AG10803 (cell line): ENCODE measurements around the gene NEMP2.

Experiments
- DNase-seq: peaks from one replicate; pipeline ENCODE4 v3.0.0; 2010; ENCODE audit warnings: low read depth
- H3K4me3 ChIP-seq: 2 replicates; pipeline ENCODE4 v1.5.1; 2011; ENCODE audit warnings: mild to moderate bottlenecking, low read length, control low read depth
- TF ChIP-seq, protein P1 (sequence below): conservative IDR thresholded peaks from 2 replicates; pipeline ENCODE4 v1.5.1; 2011; ENCODE audit warnings: mild to moderate bottlenecking, low read length, control low read depth, inconsistent platforms

Gene NEMP2

DNA sequence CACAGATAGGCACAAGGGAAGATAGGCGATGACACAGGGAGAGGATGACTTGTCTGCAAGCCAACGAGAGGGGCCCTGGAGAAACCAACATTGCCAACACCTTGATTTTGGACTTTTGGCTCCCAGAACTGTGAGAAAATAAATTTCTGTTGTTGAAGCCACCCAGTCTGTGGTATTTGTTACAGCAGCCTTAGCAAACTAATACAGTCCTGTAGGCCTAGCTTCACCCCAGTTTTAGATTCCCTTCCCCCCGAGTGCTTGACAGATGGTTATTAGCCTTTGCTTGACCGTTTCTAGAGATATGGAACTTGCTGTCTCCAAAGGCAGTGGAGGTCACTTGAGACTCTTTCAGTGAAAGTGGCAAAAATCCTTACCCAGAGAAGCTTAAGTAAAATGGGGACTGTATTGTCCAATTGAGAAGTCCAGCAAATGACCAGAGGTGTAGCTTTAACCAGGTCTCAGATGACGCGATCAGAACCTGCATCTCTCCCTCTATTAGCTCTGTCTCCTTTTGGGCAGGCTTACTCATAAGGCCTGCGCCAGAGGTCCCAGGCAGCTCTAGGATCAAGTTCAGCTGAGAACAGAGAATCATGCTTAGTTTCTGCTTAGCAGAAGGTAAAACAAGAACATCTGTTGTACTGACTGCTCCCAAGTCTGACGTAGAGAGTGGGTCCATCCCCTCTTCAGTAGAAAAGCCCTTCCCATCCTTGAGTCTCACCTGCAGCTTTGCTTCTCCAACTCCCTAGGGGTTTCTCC, 76.0 kb downstream of the NEMP2 start:
- no peak overlapping the region for H3K4me3 ChIP-seq
- DNase-seq, result no peak
- TF ChIP-seq, protein P1, sequence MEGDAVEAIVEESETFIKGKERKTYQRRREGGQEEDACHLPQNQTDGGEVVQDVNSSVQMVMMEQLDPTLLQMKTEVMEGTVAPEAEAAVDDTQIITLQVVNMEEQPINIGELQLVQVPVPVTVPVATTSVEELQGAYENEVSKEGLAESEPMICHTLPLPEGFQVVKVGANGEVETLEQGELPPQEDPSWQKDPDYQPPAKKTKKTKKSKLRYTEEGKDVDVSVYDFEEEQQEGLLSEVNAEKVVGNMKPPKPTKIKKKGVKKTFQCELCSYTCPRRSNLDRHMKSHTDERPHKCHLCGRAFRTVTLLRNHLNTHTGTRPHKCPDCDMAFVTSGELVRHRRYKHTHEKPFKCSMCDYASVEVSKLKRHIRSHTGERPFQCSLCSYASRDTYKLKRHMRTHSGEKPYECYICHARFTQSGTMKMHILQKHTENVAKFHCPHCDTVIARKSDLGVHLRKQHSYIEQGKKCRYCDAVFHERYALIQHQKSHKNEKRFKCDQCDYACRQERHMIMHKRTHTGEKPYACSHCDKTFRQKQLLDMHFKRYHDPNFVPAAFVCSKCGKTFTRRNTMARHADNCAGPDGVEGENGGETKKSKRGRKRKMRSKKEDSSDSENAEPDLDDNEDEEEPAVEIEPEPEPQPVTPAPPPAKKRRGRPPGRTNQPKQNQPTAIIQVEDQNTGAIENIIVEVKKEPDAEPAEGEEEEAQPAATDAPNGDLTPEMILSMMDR, result no peak

DNA sequence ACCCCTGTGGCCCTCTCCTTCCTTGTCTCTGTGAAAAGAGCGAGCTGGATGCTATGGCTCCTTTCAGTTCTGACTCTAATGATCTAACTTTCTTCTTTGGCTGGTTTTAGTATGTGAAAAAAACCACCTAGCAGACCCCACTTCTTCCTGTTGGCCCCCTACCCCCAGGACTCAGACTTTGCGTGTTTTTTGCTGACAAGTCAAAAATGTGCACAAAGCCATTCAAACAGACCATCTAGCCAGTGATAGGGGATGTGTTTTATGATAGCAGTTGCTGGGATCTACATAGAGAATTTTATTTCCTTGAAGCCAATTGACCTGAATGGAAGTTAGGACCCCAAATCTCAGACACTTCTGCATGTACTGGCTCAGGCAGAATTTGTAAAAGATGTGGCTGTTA, 77.3 kb downstream of the NEMP2 start:
- H3K4me3 ChIP-seq, result no peak overlapping the region
- TF ChIP-seq, protein P1, result no peak
- no peak for DNase-seq

DNA sequence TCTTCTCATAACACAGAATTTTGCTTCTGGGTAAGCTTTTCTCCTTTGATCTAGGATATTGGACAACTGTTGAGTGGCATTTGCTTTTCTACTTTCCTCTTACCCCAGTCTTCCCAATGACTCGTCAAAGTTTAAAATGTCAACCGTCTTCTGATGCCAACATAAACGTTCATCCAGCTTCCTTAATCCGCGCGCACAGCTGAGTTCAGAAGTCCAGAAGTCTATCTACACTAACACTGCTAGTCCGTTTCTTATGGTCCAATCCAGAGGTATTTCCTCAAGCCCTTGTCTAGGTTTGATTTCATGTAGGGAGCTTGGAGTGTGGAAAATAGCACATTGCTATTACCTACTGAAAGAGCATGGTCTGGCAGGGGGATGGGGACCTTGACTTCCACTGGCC, 77.7 kb downstream of the NEMP2 start:
- TF ChIP-seq, protein P1, result no peak
- H3K4me3 ChIP-seq, result no peak overlapping the region
- DNase-seq, result no peak

DNA sequence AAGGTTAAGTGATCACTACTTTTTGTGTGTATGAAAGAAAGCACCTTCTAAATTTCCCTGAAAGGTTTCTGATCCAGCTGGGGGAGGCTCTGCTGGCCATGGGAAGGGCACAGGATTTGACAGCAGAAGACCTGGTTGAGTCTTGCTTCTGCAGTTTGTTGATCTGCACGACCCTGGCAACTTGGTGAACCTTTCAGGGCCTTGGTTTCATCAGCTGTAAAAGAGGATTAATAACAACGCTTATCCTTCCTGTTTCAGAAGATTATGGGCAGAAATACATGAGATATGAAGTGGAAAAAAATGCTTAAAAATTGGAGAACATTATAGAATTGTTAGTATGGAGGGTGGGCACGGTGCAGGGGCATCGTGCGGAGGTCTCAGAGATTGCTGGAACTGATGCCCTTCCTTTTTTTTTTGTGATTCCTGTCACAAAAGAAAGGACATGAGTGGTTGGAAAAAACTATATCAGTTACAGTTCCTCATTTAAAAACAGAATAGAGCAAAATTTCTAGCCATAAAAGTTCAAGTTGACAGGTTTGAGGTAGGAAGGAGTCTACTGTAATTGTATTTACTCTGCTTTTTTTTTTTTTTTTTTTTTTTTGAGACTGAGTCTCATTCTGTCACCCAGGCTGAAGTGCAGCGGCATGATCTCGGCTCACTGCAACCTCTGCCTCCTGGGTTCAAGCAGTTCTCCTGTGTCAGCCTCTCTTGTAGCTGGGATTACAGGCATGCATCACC, 79.0 kb downstream of the NEMP2 start:
- no peak for DNase-seq
- TF ChIP-seq, protein P1, result no peak
- no peak overlapping the region for H3K4me3 ChIP-seq

DNA sequence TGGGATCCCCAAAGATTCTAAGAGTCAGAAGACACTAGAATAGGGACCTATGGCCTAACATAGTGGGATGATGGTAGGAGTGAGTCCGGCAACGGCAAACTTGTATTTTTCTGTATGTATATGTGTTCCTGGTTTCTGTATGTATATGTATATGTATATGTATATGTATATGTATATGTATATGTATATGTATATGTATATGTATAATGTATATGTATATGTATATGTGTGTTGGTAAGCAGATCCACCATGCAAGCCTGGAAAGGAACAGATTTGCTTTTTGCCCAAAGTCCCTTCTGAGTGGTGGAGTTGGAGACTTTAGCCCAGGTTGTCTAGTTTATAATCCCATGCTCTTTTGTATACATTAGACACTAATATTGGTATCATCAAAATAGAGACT, 79.7 kb downstream of the NEMP2 start:
- TF ChIP-seq, protein P1, result no peak
- H3K4me3 ChIP-seq, result no peak overlapping the region
- DNase-seq, result no peak
